Measurements from ENCODE around the gene ACOT7.

The ACOT7 gene

GRCh38 chr1:6334261-6334993 is 59.1 kb downstream of the ACOT7 start:
- Histone ChIP-seq H3K27me3 (ENCODE audit: insufficient read depth, low read length) (no peaks in the 10 kb centered on the region), H3K4me1 (ENCODE audit: insufficient read depth, low read length) (peaks cover 18% of the 10 kb centered on the region; the same call in 1 of the 2 replicates), H3K9ac (ENCODE audit: low read depth, low read length) (no peak overlapping the region), H3K27ac (ENCODE audit: low read depth, low read length) (no peak overlapping the region), H3K4me3 (ENCODE audit: low read length) (no peak overlapping the region), H3K9me3 (ENCODE audit: insufficient read depth, low read depth, low read length) (no peaks in the 10 kb centered on the region), H3K36me3 (ENCODE audit: insufficient read depth, low read length) (peaks cover 29% of the 10 kb centered on the region)
- 92% methylated on average over 14 of the region's 14 CpGs for WGBS

GRCh38 chr1:6332821-6333220 is 60.7 kb downstream of the ACOT7 start:
- no peaks in the 10 kb centered on the region for H3K9me3 ChIP-seq (ENCODE audit: insufficient read depth, low read depth, low read length)
- no peak overlapping the region for H3K4me3 ChIP-seq (ENCODE audit: low read length)
- no peak overlapping the region for H3K9ac ChIP-seq (ENCODE audit: low read depth, low read length)
- H3K4me1 ChIP-seq (ENCODE audit: insufficient read depth, low read length), result peaks cover 9% of the 10 kb centered on the region; the same call in 1 of the 2 replicates
- H3K27ac ChIP-seq (ENCODE audit: low read depth, low read length), result no peak overlapping the region
- H3K36me3 ChIP-seq (ENCODE audit: insufficient read depth, low read length), result peaks cover 23% of the 10 kb centered on the region
- no peaks in the 10 kb centered on the region for H3K27me3 ChIP-seq (ENCODE audit: insufficient read depth, low read length)
- 94% methylated on average over 9 of the region's 10 CpGs for WGBS

GRCh38 chr1:6331543-6332273 is 61.9 kb downstream of the ACOT7 start:
- no peaks in the 10 kb centered on the region for H3K27me3 ChIP-seq (ENCODE audit: insufficient read depth, low read length)
- WGBS, result 90% methylated on average over 18 of the region's 18 CpGs
- no peaks in the 10 kb centered on the region for H3K9me3 ChIP-seq (ENCODE audit: insufficient read depth, low read depth, low read length)
- H3K36me3 ChIP-seq (ENCODE audit: insufficient read depth, low read length), result peaks cover 33% of the 10 kb centered on the region
- H3K27ac ChIP-seq (ENCODE audit: low read depth, low read length), result no peak overlapping the region
- H3K4me3 ChIP-seq (ENCODE audit: low read length), result no peak overlapping the region
- no peak overlapping the region for H3K9ac ChIP-seq (ENCODE audit: low read depth, low read length)
- peaks cover 9% of the 10 kb centered on the region; the same call in 1 of the 2 replicates for H3K4me1 ChIP-seq (ENCODE audit: insufficient read depth, low read length)

- Histone ChIP-seq H3K9ac (ENCODE audit: low read depth, low read length) (no peak overlapping the region), H3K36me3 (ENCODE audit: insufficient read depth, low read length) (peaks cover 40% of the 10 kb centered on the region), H3K27me3 (ENCODE audit: insufficient read depth, low read length) (no peaks in the 10 kb centered on the region), H3K27ac (ENCODE audit: low read depth, low read length) (no peak overlapping the region), H3K9me3 (ENCODE audit: insufficient read depth, low read depth, low read length) (no peaks in the 10 kb centered on the region), H3K4me1 (ENCODE audit: insufficient read depth, low read length) (peaks cover 4% of the 10 kb centered on the region; the same call in 1 of the 2 replicates), H3K4me3 (ENCODE audit: low read length) (no peak overlapping the region)
- 95% methylated on average over 16 of the region's 16 CpGs for WGBS
Measured at GRCh38 chr1:6330410-6330911, 63.1 kb downstream of the ACOT7 start.

- 96% methylated on average over 11 of the region's 13 CpGs for WGBS
- H3K27me3 ChIP-seq (ENCODE audit: insufficient read depth, low read length), result no peaks in the 10 kb centered on the region
- H3K9ac ChIP-seq (ENCODE audit: low read depth, low read length), result no peak overlapping the region
- no peaks in the 10 kb centered on the region for H3K4me1 ChIP-seq (ENCODE audit: insufficient read depth, low read length)
- H3K27ac ChIP-seq (ENCODE audit: low read depth, low read length), result no peak overlapping the region
- peaks cover 40% of the 10 kb centered on the region for H3K36me3 ChIP-seq (ENCODE audit: insufficient read depth, low read length)
- H3K4me3 ChIP-seq (ENCODE audit: low read length), result no peak overlapping the region
- no peaks in the 10 kb centered on the region for H3K9me3 ChIP-seq (ENCODE audit: insufficient read depth, low read depth, low read length)
Measured at GRCh38 chr1:6329851-6330250, 63.7 kb downstream of the ACOT7 start.

- Histone ChIP-seq H3K4me3 (ENCODE audit: low read length) (no peak overlapping the region), H3K9me3 (ENCODE audit: insufficient read depth, low read depth, low read length) (no peaks in the 10 kb centered on the region), H3K27ac (ENCODE audit: low read depth, low read length) (no peak overlapping the region), H3K4me1 (ENCODE audit: insufficient read depth, low read length) (no peaks in the 10 kb centered on the region), H3K9ac (ENCODE audit: low read depth, low read length) (no peak overlapping the region), H3K36me3 (ENCODE audit: insufficient read depth, low read length) (peaks cover 41% of the 10 kb centered on the region), H3K27me3 (ENCODE audit: insufficient read depth, low read length) (no peaks in the 10 kb centered on the region)
- 95% methylated on average over 7 of the region's 7 CpGs for WGBS
Measured at GRCh38 chr1:6329396-6329795, 64.2 kb downstream of the ACOT7 start.

GRCh38 chr1:6328696-6329095 is 64.9 kb downstream of the ACOT7 start:
- Histone ChIP-seq H3K9me3 (ENCODE audit: insufficient read depth, low read depth, low read length) (no peaks in the 10 kb centered on the region), H3K27me3 (ENCODE audit: insufficient read depth, low read length) (no peaks in the 10 kb centered on the region), H3K36me3 (ENCODE audit: insufficient read depth, low read length) (peaks cover 44% of the 10 kb centered on the region), H3K4me1 (ENCODE audit: insufficient read depth, low read length) (no peaks in the 10 kb centered on the region), H3K9ac (ENCODE audit: low read depth, low read length) (no peak overlapping the region), H3K27ac (ENCODE audit: low read depth, low read length) (no peak overlapping the region), H3K4me3 (ENCODE audit: low read length) (no peak overlapping the region)
- WGBS, result 91% methylated on average over 12 of the region's 12 CpGs

GRCh38 chr1:6328091-6328490 is 65.5 kb downstream of the ACOT7 start:
- H3K27me3 ChIP-seq (ENCODE audit: insufficient read depth, low read length), result no peaks in the 10 kb centered on the region
- WGBS, result 97% methylated on average over 5 of the region's 5 CpGs
- H3K4me3 ChIP-seq (ENCODE audit: low read length), result no peak overlapping the region
- H3K36me3 ChIP-seq (ENCODE audit: insufficient read depth, low read length), result peaks cover 41% of the 10 kb centered on the region
- no peaks in the 10 kb centered on the region for H3K9me3 ChIP-seq (ENCODE audit: insufficient read depth, low read depth, low read length)
- H3K4me1 ChIP-seq (ENCODE audit: insufficient read depth, low read length), result no peaks in the 10 kb centered on the region
- no peak overlapping the region for H3K27ac ChIP-seq (ENCODE audit: low read depth, low read length)
- no peak overlapping the region for H3K9ac ChIP-seq (ENCODE audit: low read depth, low read length)

- 92% methylated on average over 7 of the region's 7 CpGs for WGBS
- Histone ChIP-seq H3K36me3 (ENCODE audit: insufficient read depth, low read length) (peaks cover 28% of the 10 kb centered on the region), H3K27ac (ENCODE audit: low read depth, low read length) (no peak overlapping the region), H3K27me3 (ENCODE audit: insufficient read depth, low read length) (no peaks in the 10 kb centered on the region), H3K9ac (ENCODE audit: low read depth, low read length) (no peak overlapping the region), H3K4me3 (ENCODE audit: low read length) (no peak overlapping the region), H3K9me3 (ENCODE audit: insufficient read depth, low read depth, low read length) (no peaks in the 10 kb centered on the region), H3K4me1 (ENCODE audit: insufficient read depth, low read length) (no peaks in the 10 kb centered on the region)
Measured at GRCh38 chr1:6325482-6325881, 68.1 kb downstream of the ACOT7 start.

GRCh38 chr1:6322161-6322560 is 71.4 kb downstream of the ACOT7 start:
- H3K4me3 ChIP-seq (ENCODE audit: low read length), result no peak overlapping the region
- H3K36me3 ChIP-seq (ENCODE audit: insufficient read depth, low read length), result peaks cover 36% of the 10 kb centered on the region
- H3K9me3 ChIP-seq (ENCODE audit: insufficient read depth, low read depth, low read length), result no peaks in the 10 kb centered on the region
- H3K9ac ChIP-seq (ENCODE audit: low read depth, low read length), result no peak overlapping the region
- H3K4me1 ChIP-seq (ENCODE audit: insufficient read depth, low read length), result no peaks in the 10 kb centered on the region
- no peaks in the 10 kb centered on the region for H3K27me3 ChIP-seq (ENCODE audit: insufficient read depth, low read length)
- 96% methylated on average over 10 of the region's 10 CpGs for WGBS
- no peak overlapping the region for H3K27ac ChIP-seq (ENCODE audit: low read depth, low read length)

GRCh38 chr1:6321205-6321604 is 72.4 kb downstream of the ACOT7 start:
- Histone ChIP-seq H3K9ac (ENCODE audit: low read depth, low read length) (no peak overlapping the region), H3K36me3 (ENCODE audit: insufficient read depth, low read length) (peaks cover 34% of the 10 kb centered on the region), H3K27ac (ENCODE audit: low read depth, low read length) (no peak overlapping the region), H3K4me1 (ENCODE audit: insufficient read depth, low read length) (no peaks in the 10 kb centered on the region), H3K4me3 (ENCODE audit: low read length) (no peak overlapping the region), H3K9me3 (ENCODE audit: insufficient read depth, low read depth, low read length) (no peaks in the 10 kb centered on the region), H3K27me3 (ENCODE audit: insufficient read depth, low read length) (no peaks in the 10 kb centered on the region)
- 96% methylated on average over 8 of the region's 8 CpGs for WGBS
